NCI-H1417 (cell line): ENCODE results near the gene FLT4.
"Not testable (repeated sequence)": the region's sequence is repeated elsewhere in the genome, so short reads cannot be mapped to it uniquely, and the experiment has no call there.

ENCODE experiments used
- DNase-seq, 3 experiments: peaks; one replicate each; lab custom pipeline; 2025; lab: John Stamatoyannopoulos, UW

FLT4 gene

GRCh38 chr5:180670157-180670556 is 20.8 kb upstream of the FLT4 start:
- no peak for DNase-seq

GRCh38 chr5:180669661-180670060 is 20.3 kb upstream of the FLT4 start:
- no peak for DNase-seq

GRCh38 chr5:180668835-180669596 is 19.6 kb upstream of the FLT4 start:
- no peak for DNase-seq

GRCh38 chr5:180666812-180667211 is 17.4 kb upstream of the FLT4 start:
- DNase-seq: no peak

- no peak for DNase-seq
Observed at GRCh38 chr5:180665682-180666404, 16.4 kb upstream of the FLT4 start.

GRCh38 chr5:180658774-180659564 is 9.6 kb upstream of the FLT4 start:
- no peak for DNase-seq

- DNase-seq: not testable (repeated sequence)
Observed at GRCh38 chr5:180655243-180655642, 5.8 kb upstream of the FLT4 start.

GRCh38 chr5:180652771-180653170 is 3.4 kb upstream of the FLT4 start:
- DNase-seq: no peak

GRCh38 chr5:180652346-180652745 is 2.9 kb upstream of the FLT4 start:
- no peak for DNase-seq

GRCh38 chr5:180648658-180649296 is 623 bp downstream of the FLT4 start:
- no peak for DNase-seq

- no peak for DNase-seq
Observed at GRCh38 chr5:180647941-180648500, 1.4 kb downstream of the FLT4 start.

GRCh38 chr5:180647465-180647864 is 1.9 kb downstream of the FLT4 start:
- DNase-seq: no peak

- DNase-seq: no peak
Observed at GRCh38 chr5:180646963-180647305, 2.5 kb downstream of the FLT4 start.

- no peak for DNase-seq
Observed at GRCh38 chr5:180646289-180646962, 3.0 kb downstream of the FLT4 start.

GRCh38 chr5:180645274-180646204 is 3.9 kb downstream of the FLT4 start:
- no peak for DNase-seq

GRCh38 chr5:180644825-180645273 is 4.6 kb downstream of the FLT4 start:
- DNase-seq: no peak

- no peak for DNase-seq
Observed at GRCh38 chr5:180644129-180644824, 5.1 kb downstream of the FLT4 start.

- DNase-seq: no peak
Observed at GRCh38 chr5:180643191-180643851, 6.1 kb downstream of the FLT4 start.

- no peak for DNase-seq
Observed at GRCh38 chr5:180642779-180643178, 6.6 kb downstream of the FLT4 start.
